ENCODE results near the gene HEPN1. TPM values are rescaled to one million over a fixed set of nuclear protein-coding genes. Genes with fewer than 3 reads are reported as not detected.

The HEPN1 gene
- total and polyA plus RNA-seq, 2 donors (not counting 3 experiments of a cell fraction or from before 2014, with no cell fraction given), result not detected

DNA sequence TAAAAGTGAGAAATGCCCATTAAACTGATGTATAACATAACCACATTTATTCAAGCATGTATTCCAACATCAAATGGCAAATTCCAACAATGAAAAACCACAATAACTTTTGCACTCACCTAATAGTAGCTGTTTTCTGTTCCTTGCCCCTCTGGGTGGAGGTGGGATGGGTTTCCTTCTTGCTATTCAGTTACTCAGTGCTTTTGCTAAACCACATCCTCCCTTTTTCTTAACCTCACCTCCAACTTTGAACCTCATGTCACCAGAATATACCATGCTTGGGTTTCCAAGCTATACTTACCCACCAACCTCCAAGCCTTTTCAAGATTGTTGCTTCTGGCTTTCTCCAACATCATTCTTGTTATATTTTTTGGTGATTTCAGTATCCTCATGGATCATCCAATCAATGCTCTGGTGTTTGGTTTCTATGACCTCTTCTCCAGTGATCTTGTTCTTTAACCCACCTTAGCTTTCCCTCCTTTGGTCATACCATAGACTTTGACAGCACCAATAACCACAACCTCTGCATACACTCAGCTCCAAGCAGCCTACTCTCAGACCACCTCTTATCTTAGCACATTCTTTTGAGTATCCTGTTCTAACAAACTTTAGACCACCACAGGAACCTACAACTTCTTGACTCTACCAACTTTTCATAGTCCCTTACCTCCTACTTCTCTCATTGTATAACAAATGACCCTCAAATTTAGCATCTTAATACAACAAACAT, 31.7 kb downstream of the HEPN1 start:
- CTCF ChIA-PET, result interaction anchor here (1.6 kb wide), 1 partner anchor 53 kb away, joined by 7 read pairs; no protein-coding TSS in a partner anchor

More for the DNA sequence above, 31.7 kb downstream of the HEPN1 start:
- no peaks in the 10 kb centered on the region for H3K36me3 ChIP-seq (ENCODE audit: control insufficient read depth in 2 of 2, extremely low read depth in 1 of 2, insufficient read depth in 2 of 2, low read length in 2 of 2)
- H3K9me1 ChIP-seq (replicated peaks; ENCODE audit: control insufficient read depth, extremely low read depth, insufficient read depth, low read length), result no peaks in the 10 kb centered on the region
- intact Hi-C loops (cut with micrococcal nuclease) (no loop called here), dilution Hi-C loops (cut with MboI; ENCODE audit: extremely low pct_ligation_motif_present, low sequenced_read_pairs) (no loop called here)
- no peak overlapping the region for H3K27ac ChIP-seq (ENCODE audit: insufficient read depth, low read depth, low read length)
- H2AFZ ChIP-seq (ENCODE audit: low read depth, low read length), result no peak overlapping the region
- H3K79me2 ChIP-seq (ENCODE audit: control insufficient read depth, insufficient read depth, low read length), result no peaks in the 10 kb centered on the region
- peaks cover 13% of the 10 kb centered on the region for H3K4me1 ChIP-seq (ENCODE audit: control insufficient read depth, extremely low read depth, insufficient read depth, low read length)
- no peak for FAIRE-seq
- no peak for DNase-seq (ENCODE audit: low read depth, low spot score)
- H3K9me3 ChIP-seq (replicated peaks; ENCODE audit: control insufficient read depth, insufficient read depth, low read length), result no peaks in the 10 kb centered on the region
- H3K27me3 ChIP-seq (ENCODE audit: control insufficient read depth in 2 of 2, insufficient read depth in 2 of 2, low read length in 2 of 2), result peaks cover 0 to 3% of the 10 kb centered on the region in 2 experiments
- POLR2A ChIA-PET, result no interaction called here
- TF ChIP-seq, protein P1, sequence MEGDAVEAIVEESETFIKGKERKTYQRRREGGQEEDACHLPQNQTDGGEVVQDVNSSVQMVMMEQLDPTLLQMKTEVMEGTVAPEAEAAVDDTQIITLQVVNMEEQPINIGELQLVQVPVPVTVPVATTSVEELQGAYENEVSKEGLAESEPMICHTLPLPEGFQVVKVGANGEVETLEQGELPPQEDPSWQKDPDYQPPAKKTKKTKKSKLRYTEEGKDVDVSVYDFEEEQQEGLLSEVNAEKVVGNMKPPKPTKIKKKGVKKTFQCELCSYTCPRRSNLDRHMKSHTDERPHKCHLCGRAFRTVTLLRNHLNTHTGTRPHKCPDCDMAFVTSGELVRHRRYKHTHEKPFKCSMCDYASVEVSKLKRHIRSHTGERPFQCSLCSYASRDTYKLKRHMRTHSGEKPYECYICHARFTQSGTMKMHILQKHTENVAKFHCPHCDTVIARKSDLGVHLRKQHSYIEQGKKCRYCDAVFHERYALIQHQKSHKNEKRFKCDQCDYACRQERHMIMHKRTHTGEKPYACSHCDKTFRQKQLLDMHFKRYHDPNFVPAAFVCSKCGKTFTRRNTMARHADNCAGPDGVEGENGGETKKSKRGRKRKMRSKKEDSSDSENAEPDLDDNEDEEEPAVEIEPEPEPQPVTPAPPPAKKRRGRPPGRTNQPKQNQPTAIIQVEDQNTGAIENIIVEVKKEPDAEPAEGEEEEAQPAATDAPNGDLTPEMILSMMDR (IDR thresholded peaks at IDR 0.05; ENCODE audit: extremely low read depth in 1 of 2, insufficient read depth in 1 of 2, low read depth in 1 of 2, low read length in 2 of 2), result no peak
- no peak for TF ChIP-seq POLR2AphosphoS5 (IDR thresholded peaks at IDR 0.05; ENCODE audit: insufficient read depth, low read depth, low read length)
- no peak for TF ChIP-seq EZH2 (IDR thresholded peaks at IDR 0.05; ENCODE audit: borderline replicate concordance, low read depth, low read length, severe bottlenecking)
- no peak for TF ChIP-seq JUN (IDR thresholded peaks at IDR 0.05; ENCODE audit: borderline replicate concordance, insufficient read depth, insufficient read length, low read depth)
- no peak for TF ChIP-seq MYC (IDR thresholded peaks at IDR 0.05; ENCODE audit: low read depth, low read length)
- TF ChIP-seq GATA2 (IDR thresholded peaks at IDR 0.05; ENCODE audit: insufficient read depth, insufficient read length, low read depth, low read length), result no peak
- TF ChIP-seq, protein P2, sequence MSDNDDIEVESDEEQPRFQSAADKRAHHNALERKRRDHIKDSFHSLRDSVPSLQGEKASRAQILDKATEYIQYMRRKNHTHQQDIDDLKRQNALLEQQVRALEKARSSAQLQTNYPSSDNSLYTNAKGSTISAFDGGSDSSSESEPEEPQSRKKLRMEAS (IDR thresholded peaks at IDR 0.05; ENCODE audit: insufficient read depth, insufficient read length), result no peak
- no peak for TF ChIP-seq POLR2A (IDR thresholded peaks at IDR 0.05; ENCODE audit: low read depth, low read length)
- TF ChIP-seq FOS (IDR thresholded peaks at IDR 0.05; ENCODE audit: borderline replicate concordance, insufficient read depth, low read length), result no peak
- H4K20me1 ChIP-seq (replicated peaks; ENCODE audit: control insufficient read depth, extremely low read depth, insufficient read depth, low read length), result no peaks in the 10 kb centered on the region
- H3K9ac ChIP-seq (replicated peaks; ENCODE audit: extremely low read depth, insufficient read depth, low read length), result no peak overlapping the region
- no peak overlapping the region for H3K4me2 ChIP-seq (ENCODE audit: insufficient read depth, low read length)
- no TSS peak for BruUV-seq (replicated peaks)
- no peak overlapping the region for H3K4me3 ChIP-seq (replicated peaks in 1 of 3; ENCODE audit: insufficient read depth in 1 of 3, low read depth in 1 of 3, low read length in 3 of 3)

Measured in endothelial cell of umbilical vein (primary cell).